SK-N-SH (cell line): Measurements from ENCODE around the gene RILP.

Experiments
- CTCF ChIP-seq: fragments of 200-600 bp; sonication (generic); IDR thresholded peaks from 2 replicates; pipeline ENCODE4 v1.6.1; 2017; ENCODE audit warnings: antibody characterized with exemption, mild to moderate bottlenecking, moderate library complexity
- EP300 ChIP-seq, 2 experiments: IDR thresholded peaks; 2 replicates each; pipeline versions ENCODE4 v1.4.0 to v1.6.1; 2012; ENCODE audit warnings: borderline replicate concordance in 1 of 2, low read depth in 1 of 2, low read length in 1 of 2
- FOSL2 ChIP-seq: IDR thresholded peaks from 2 replicates; pipeline ENCODE4 v1.4.0; 2012; ENCODE audit warnings: low read depth, mild to moderate bottlenecking, moderate library complexity, borderline replicate concordance
- JUND ChIP-seq: IDR thresholded peaks from 2 replicates; pipeline ENCODE4 v1.4.0; 2012
- POLR2AphosphoS5 ChIP-seq: IDR thresholded peaks from 2 replicates; pipeline ENCODE4 v1.6.1; 2012; ENCODE audit warnings: low read depth, low read length
- RXRA ChIP-seq: IDR thresholded peaks from 2 replicates; pipeline ENCODE4 v1.4.0; 2012; ENCODE audit warnings: low read depth, mild to moderate bottlenecking, borderline replicate concordance
- TAF1 ChIP-seq: IDR thresholded peaks from 2 replicates; pipeline ENCODE4 v1.6.1; 2012; ENCODE audit warnings: low read depth, mild to moderate bottlenecking, low read length, moderate library complexity, borderline replicate concordance

- TF ChIP-seq CTCF (peak; percentile 23; the same call in 1 of the 2 replicates), EP300 (IDR thresholded peaks at IDR 0.05; ENCODE audit: borderline replicate concordance in 1 of 2, low read depth in 1 of 2, low read length in 1 of 2) (no peak), TAF1 (no peak), POLR2AphosphoS5 (no peak), FOSL2 (no peak), RXRA (no peak), JUND (no peak)
Measured at GRCh38 chr17:1641065-1641403, 8.6 kb downstream of the RILP start.
